GM19023 (cell line): ENCODE measurements around the gene APOBEC2.
"Not testable (repeated sequence)": the region's sequence is repeated elsewhere in the genome, so short reads cannot be mapped to it uniquely, and the experiment has no call there.

Experiments used
- ATAC-seq: cut with Tn5 transposase; IDR thresholded peaks from one replicate; pipeline ENCODE4 v1.9.1; 2021; ENCODE audit warnings: mild to moderate bottlenecking, moderate library complexity; ENCODE audit not compliant: unreplicated experiment

Gene APOBEC2

GRCh38 chr6:41053041-41053440, at the start of gene APOBEC2:
Gene APOBEC2 (plus strand): TSS chr6:41053202. CDS start chr6:41053348, 146 bp downstream.
- no peak for ATAC-seq

GRCh38 chr6:41006217-41006616, 46.8 kb upstream of the APOBEC2 start:
- not testable (repeated sequence) for ATAC-seq

GRCh38 chr6:41006980-41007379, 46.0 kb upstream of the APOBEC2 start:
- not testable (repeated sequence) for ATAC-seq

GRCh38 chr6:41008011-41008410, 45.0 kb upstream of the APOBEC2 start:
- no peak for ATAC-seq

- ATAC-seq = no peak
Measured at GRCh38 chr6:41009669-41010068, 43.3 kb upstream of the APOBEC2 start.

GRCh38 chr6:41011673-41012072, 41.3 kb upstream of the APOBEC2 start:
- ATAC-seq = no peak

- ATAC-seq = no peak
Measured at GRCh38 chr6:41013466-41014153, 39.4 kb upstream of the APOBEC2 start.

- ATAC-seq = no peak
Measured at GRCh38 chr6:41014780-41015179, 38.2 kb upstream of the APOBEC2 start.

- not testable (repeated sequence) for ATAC-seq
Measured at GRCh38 chr6:41015860-41016259, 37.1 kb upstream of the APOBEC2 start.

GRCh38 chr6:41017663-41018062, 35.3 kb upstream of the APOBEC2 start:
- no peak for ATAC-seq

- ATAC-seq = no peak
Measured at GRCh38 chr6:41021832-41022231, 31.2 kb upstream of the APOBEC2 start.

GRCh38 chr6:41022294-41022693, 30.7 kb upstream of the APOBEC2 start:
- ATAC-seq = no peak

GRCh38 chr6:41023114-41023513, 29.9 kb upstream of the APOBEC2 start:
- no peak for ATAC-seq

GRCh38 chr6:41025966-41026530, 27.0 kb upstream of the APOBEC2 start:
- no peak for ATAC-seq

GRCh38 chr6:41027241-41027640, 25.8 kb upstream of the APOBEC2 start:
- no peak for ATAC-seq

GRCh38 chr6:41027799-41028560, 25.0 kb upstream of the APOBEC2 start:
- peak; percentile 90 for ATAC-seq

GRCh38 chr6:41028561-41029412, 24.2 kb upstream of the APOBEC2 start:
- ATAC-seq = peak; percentile 36

GRCh38 chr6:41032830-41033229, 20.2 kb upstream of the APOBEC2 start:
- no peak for ATAC-seq

- no peak for ATAC-seq
Measured at GRCh38 chr6:41033776-41034175, 19.2 kb upstream of the APOBEC2 start.

- ATAC-seq = no peak
Measured at GRCh38 chr6:41036186-41036585, 16.8 kb upstream of the APOBEC2 start.

- ATAC-seq = no peak
Measured at GRCh38 chr6:41036601-41037000, 16.4 kb upstream of the APOBEC2 start.
